GM23338 (cell line): ENCODE data around the gene TRAF7. TPM values are rescaled to one million over a fixed set of nuclear protein-coding genes. Genes with fewer than 3 reads are reported as not detected.
"Not testable (repeated sequence)": the region's sequence is repeated elsewhere in the genome, so short reads cannot be mapped to it uniquely, and the experiment has no call there.

ENCODE experiments used
- ATAC-seq: fragments of 200-7000 bp; cut with Tn5 transposase; 3 replicates; pipeline ENCODE4 v1.9.1; 2020
- DNase-seq: peaks from one replicate; pipeline ENCODE4 v3.0.0-alpha.2; 2015; ENCODE audit warnings: low spot score
- H2AFZ ChIP-seq: fragments of 200-600 bp; sonication (generic); 2 replicates; pipeline ENCODE4 v1.8.0; 2016; ENCODE audit warnings: antibody characterized with exemption, mild to moderate bottlenecking, moderate library complexity
- H3F3A ChIP-seq: fragments of 200-600 bp; sonication (generic); replicated peaks from 2 replicates; pipeline ENCODE4 v1.8.0; 2017; ENCODE audit warnings: antibody characterized with exemption, mixed run types, low read depth
- H3K27ac ChIP-seq: fragments of 200-600 bp; sonication (generic); 2 replicates; pipeline ENCODE4 v1.6.1; 2016; ENCODE audit warnings: low read depth
- H3K27me3 ChIP-seq: fragments of 200-600 bp; sonication (generic); 2 replicates; pipeline ENCODE4 v1.8.0; 2016; ENCODE audit warnings: mild to moderate bottlenecking, mixed run types, moderate library complexity; ENCODE audit not compliant: insufficient read depth
- H3K36me3 ChIP-seq: fragments of 200-600 bp; sonication (generic); 2 replicates; pipeline ENCODE4 v1.8.0; 2016; ENCODE audit warnings: mild to moderate bottlenecking; ENCODE audit not compliant: insufficient read depth
- H3K4me1 ChIP-seq: fragments of 200-600 bp; sonication (generic); 2 replicates; pipeline ENCODE4 v1.8.0; 2016; ENCODE audit warnings: mild to moderate bottlenecking, moderate library complexity; ENCODE audit not compliant: insufficient read depth
- H3K4me2 ChIP-seq: fragments of 200-600 bp; sonication (generic); 2 replicates; pipeline ENCODE4 v1.7.1; 2017; ENCODE audit warnings: mixed run types
- H3K4me3 ChIP-seq: fragments of 200-600 bp; sonication (generic); 2 replicates; pipeline ENCODE4 v1.6.1; 2016; ENCODE audit warnings: mixed run types
- H3K79me2 ChIP-seq: fragments of 200-600 bp; sonication (generic); replicated peaks from 2 replicates; pipeline ENCODE4 v1.8.0; 2017; ENCODE audit warnings: mild to moderate bottlenecking; ENCODE audit not compliant: insufficient read depth
- H3K9me2 ChIP-seq: fragments of 200-600 bp; sonication (generic); 2 replicates; pipeline ENCODE4 v1.8.0; 2017; ENCODE audit not compliant: insufficient read depth
- H4K20me1 ChIP-seq: fragments of 200-600 bp; sonication (generic); replicated peaks from 2 replicates; pipeline ENCODE4 v1.8.0; 2017; ENCODE audit warnings: mild to moderate bottlenecking; ENCODE audit not compliant: insufficient read depth
- H3K27ac Mint-ChIP-seq: 2 replicates; pipeline ENCODE4 v1.8.0; 2020; ENCODE audit warnings: inconsistent platforms, mild to moderate bottlenecking, moderate library complexity, mixed read lengths
- H3K27me3 Mint-ChIP-seq: 3 replicates; pipeline ENCODE4 v1.8.0; 2022; ENCODE audit warnings: low read depth, mild to moderate bottlenecking, moderate library complexity, mixed read lengths, inconsistent platforms; ENCODE audit not compliant: insufficient read depth, poor library complexity
- H3K36me3 Mint-ChIP-seq: 3 replicates; pipeline ENCODE4 v1.8.0; 2021; ENCODE audit warnings: low read depth, mild to moderate bottlenecking, inconsistent platforms, moderate library complexity, mixed read lengths
- H3K4me1 Mint-ChIP-seq: 3 replicates; pipeline ENCODE4 v1.8.0; 2020; ENCODE audit warnings: mild to moderate bottlenecking, inconsistent platforms, mixed read lengths
- H3K4me3 Mint-ChIP-seq: 3 replicates; pipeline ENCODE4 v1.8.0; 2021; ENCODE audit warnings: moderate library complexity, mild to moderate bottlenecking, inconsistent platforms, mixed read lengths
- H3K9me3 Mint-ChIP-seq: 3 replicates; pipeline ENCODE4 v1.8.0; 2020; ENCODE audit warnings: moderate library complexity, mild to moderate bottlenecking, inconsistent platforms, mixed read lengths
- CTCF ChIP-seq, 2 experiments: fragments of 200-600 bp in 1 of 2; sonication (generic) in 1 of 2; conservative IDR thresholded peaks; 2 replicates each; pipeline versions ENCODE4 v1.5.1 to v1.6.1; 2016 to 2017; ENCODE audit warnings: antibody characterized with exemption in 2 of 2, low read depth in 2 of 2, mild to moderate bottlenecking in 2 of 2, moderate library complexity in 1 of 2
- polyA plus RNA-seq: library from polyadenylated mRNA; unstranded; fragments of >200 nt; fragmentation: Nextera tagmentation; extraction: Ambion mirVana; gene quantifications from 2 replicates; pipeline ENCODE4 v1.2.1, GENCODE V29; 2016
- total RNA-seq: library from RNA; depleted of rRNA; stranded (reverse); fragments of >200 nt; shearing (Covaris generic); gene quantifications from 2 replicates; pipeline ENCODE4 v1.2.3, GENCODE V29; 2014

Gene TRAF7
- total and polyA plus RNA-seq, 2 experiments from 2014 or later, result 36.4 to 133 TPM

GRCh38 chr16:2116428-2116827, 39.2 kb upstream of the TRAF7 start:
- not testable (repeated sequence) for H4K20me1 ChIP-seq, H3K4me1 ChIP-seq

GRCh38 chr16:2117341-2117740, 38.2 kb upstream of the TRAF7 start:
- not testable (repeated sequence) for H3K9me2 ChIP-seq, H3K4me3 Mint-ChIP-seq, H3F3A ChIP-seq, H3K27ac ChIP-seq, H3K36me3 Mint-ChIP-seq, ATAC-seq, H3K4me2 ChIP-seq, H3K27ac Mint-ChIP-seq, DNase-seq, H3K4me1 Mint-ChIP-seq, H3K9me3 Mint-ChIP-seq, H3K36me3 ChIP-seq, H3K27me3 Mint-ChIP-seq, H2AFZ ChIP-seq, H3K27me3 ChIP-seq, H4K20me1 ChIP-seq, H3K4me3 ChIP-seq, H3K4me1 ChIP-seq
- peaks cover 14% of the 10 kb centered on the region for H3K79me2 ChIP-seq

More at GRCh38 chr16:2116428-2116827, 39.2 kb upstream of the TRAF7 start:
- H3K9me2 ChIP-seq, H3K4me2 ChIP-seq, H3K27ac ChIP-seq, H3K4me3 Mint-ChIP-seq, H3K27me3 Mint-ChIP-seq, H3K36me3 ChIP-seq, H3K9me3 Mint-ChIP-seq, H3F3A ChIP-seq, H3K27ac Mint-ChIP-seq, H2AFZ ChIP-seq, H3K27me3 ChIP-seq, ATAC-seq, DNase-seq, H3K4me3 ChIP-seq, H3K36me3 Mint-ChIP-seq, H3K4me1 Mint-ChIP-seq: not testable (repeated sequence)
- H3K79me2 ChIP-seq, result peaks cover 14% of the 10 kb centered on the region

GRCh38 chr16:2117960-2118722, 37.4 kb upstream of the TRAF7 start:
- not testable (repeated sequence) for H3K9me3 Mint-ChIP-seq, H3K27ac ChIP-seq, H3K27me3 Mint-ChIP-seq, H3K4me3 Mint-ChIP-seq, H3K4me2 ChIP-seq, H3K36me3 ChIP-seq, H3K27me3 ChIP-seq, H3F3A ChIP-seq, H3K4me3 ChIP-seq, H3K36me3 Mint-ChIP-seq, H3K27ac Mint-ChIP-seq, H3K4me1 Mint-ChIP-seq, ATAC-seq, H3K4me1 ChIP-seq, H3K9me2 ChIP-seq, H2AFZ ChIP-seq, DNase-seq, H4K20me1 ChIP-seq
- H3K79me2 ChIP-seq, result peaks cover 17% of the 10 kb centered on the region

- H3K27ac Mint-ChIP-seq, H3K4me3 Mint-ChIP-seq, H3K4me1 ChIP-seq, H2AFZ ChIP-seq, H3K36me3 ChIP-seq, H3K27me3 Mint-ChIP-seq, H3K4me3 ChIP-seq, H3F3A ChIP-seq, H3K4me2 ChIP-seq, H3K9me2 ChIP-seq, H4K20me1 ChIP-seq, H3K36me3 Mint-ChIP-seq, H3K27me3 ChIP-seq, H3K9me3 Mint-ChIP-seq, H3K27ac ChIP-seq: not testable (repeated sequence)
- H3K4me1 Mint-ChIP-seq, result peaks cover 12% of the 10 kb centered on the region
- DNase-seq, result peak; percentile 56
- peaks cover 20% of the 10 kb centered on the region for H3K79me2 ChIP-seq
- TF ChIP-seq CTCF (conservative IDR thresholded peaks at IDR 0.05; ENCODE audit: low read depth in 2 of 2), result peak in 1 of 2 experiments; percentile 42; a peak in 3 of 4 replicates
- ATAC-seq, result peak; percentile 12
Observed at GRCh38 chr16:2121325-2121724, 34.3 kb upstream of the TRAF7 start.
